Measurements from ENCODE around the gene TRA2B. TPM values are rescaled to one million over a fixed set of nuclear protein-coding genes. Genes with fewer than 3 reads are reported as not detected.

Gene TRA2B
- total and polyA plus RNA-seq, 10 donors: 101 to 235 (median 143) TPM

- Histone ChIP-seq H3K9me3 (peaks cover 0 to 7% (median 0%) of the 10 kb centered on the region in 8 donors), H3K4me3 (no peak overlapping the region), H3K27ac (no peak overlapping the region), H3K27me3 (replicated peaks in 1 of 7) (peaks cover 0 to 32% (median 0%) of the 10 kb centered on the region in 7 donors), H3K4me1 (peaks cover 0 to 7% (median 0%) of the 10 kb centered on the region in 6 donors), H3K36me3 (no peaks in the 10 kb centered on the region)
- TF ChIP-seq, protein P1, sequence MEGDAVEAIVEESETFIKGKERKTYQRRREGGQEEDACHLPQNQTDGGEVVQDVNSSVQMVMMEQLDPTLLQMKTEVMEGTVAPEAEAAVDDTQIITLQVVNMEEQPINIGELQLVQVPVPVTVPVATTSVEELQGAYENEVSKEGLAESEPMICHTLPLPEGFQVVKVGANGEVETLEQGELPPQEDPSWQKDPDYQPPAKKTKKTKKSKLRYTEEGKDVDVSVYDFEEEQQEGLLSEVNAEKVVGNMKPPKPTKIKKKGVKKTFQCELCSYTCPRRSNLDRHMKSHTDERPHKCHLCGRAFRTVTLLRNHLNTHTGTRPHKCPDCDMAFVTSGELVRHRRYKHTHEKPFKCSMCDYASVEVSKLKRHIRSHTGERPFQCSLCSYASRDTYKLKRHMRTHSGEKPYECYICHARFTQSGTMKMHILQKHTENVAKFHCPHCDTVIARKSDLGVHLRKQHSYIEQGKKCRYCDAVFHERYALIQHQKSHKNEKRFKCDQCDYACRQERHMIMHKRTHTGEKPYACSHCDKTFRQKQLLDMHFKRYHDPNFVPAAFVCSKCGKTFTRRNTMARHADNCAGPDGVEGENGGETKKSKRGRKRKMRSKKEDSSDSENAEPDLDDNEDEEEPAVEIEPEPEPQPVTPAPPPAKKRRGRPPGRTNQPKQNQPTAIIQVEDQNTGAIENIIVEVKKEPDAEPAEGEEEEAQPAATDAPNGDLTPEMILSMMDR (IDR thresholded peaks at IDR 0.05 in 8 of 11, conservative IDR thresholded peaks at IDR 0.05 in 3 of 11): no peak
- TF ChIP-seq POLR2AphosphoS5 (IDR thresholded peaks at IDR 0.05) (no peak), POLR2A (IDR thresholded peaks at IDR 0.05) (no peak)
- 72 to 91% (median 83%) methylated on average over 3 of the region's 3 CpGs for WGBS, 5 donors
- DNase-seq: no peak
- intact Hi-C loops (cut with DNase I; ENCODE audit: low total_unique reads): no loop called here
Measured at GRCh38 chr3:185956244-185956643, 18.4 kb upstream of the TRA2B start.

- no peak overlapping the region for H3K27ac ChIP-seq
- 65 to 85% (median 72%) methylated on average over 3 of the region's 3 CpGs for WGBS, 5 donors
- H3K36me3 ChIP-seq: no peaks in the 10 kb centered on the region
- no peak overlapping the region for H3K4me3 ChIP-seq
- TF ChIP-seq, protein P1 (IDR thresholded peaks at IDR 0.05 in 8 of 11, conservative IDR thresholded peaks at IDR 0.05 in 3 of 11): no peak
- TF ChIP-seq POLR2A (IDR thresholded peaks at IDR 0.05) (no peak), POLR2AphosphoS5 (IDR thresholded peaks at IDR 0.05) (no peak)
- peaks cover 0 to 32% (median 0%) of the 10 kb centered on the region in 7 donors for H3K27me3 ChIP-seq (replicated peaks in 1 of 7)
- H3K4me1 ChIP-seq: no peaks in the 10 kb centered on the region
- peaks cover 0 to 7% (median 0%) of the 10 kb centered on the region in 8 donors for H3K9me3 ChIP-seq
- DNase-seq: no peak
- intact Hi-C loops (cut with DNase I; ENCODE audit: low total_unique reads): no loop called here
Measured at GRCh38 chr3:185954366-185954723, 16.5 kb upstream of the TRA2B start.

DNA sequence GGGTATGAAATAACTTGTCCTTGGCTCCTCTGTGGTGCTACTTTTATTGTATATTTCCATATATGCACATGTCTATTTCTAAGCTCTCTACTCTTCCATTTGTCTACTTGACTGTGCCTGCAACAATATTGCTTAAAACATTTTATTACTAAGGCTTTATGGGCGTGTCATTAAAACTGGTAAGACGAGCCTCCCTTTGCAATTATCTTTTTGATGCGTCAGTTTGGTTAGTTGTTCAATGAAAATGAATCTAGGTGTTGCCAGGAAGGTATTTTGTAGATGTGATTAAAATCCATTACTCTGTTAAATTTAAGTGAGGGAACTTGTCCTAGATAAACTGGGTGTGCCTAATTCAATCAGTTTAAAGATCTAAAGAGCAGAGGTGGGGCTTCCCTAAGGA, 12.9 kb upstream of the TRA2B start:
- peaks cover 0 to 24% (median 0%) of the 10 kb centered on the region in 7 donors for H3K27me3 ChIP-seq (replicated peaks in 1 of 7)
- DNase-seq: no peak
- 85 to 94% (median 88%) methylated on average over 3 of the region's 3 CpGs for WGBS, 5 donors
- H3K27ac ChIP-seq: no peak overlapping the region
- TF ChIP-seq POLR2AphosphoS5 (IDR thresholded peaks at IDR 0.05) (no peak), POLR2A (IDR thresholded peaks at IDR 0.05) (no peak)
- TF ChIP-seq, protein P1 (IDR thresholded peaks at IDR 0.05 in 8 of 11, conservative IDR thresholded peaks at IDR 0.05 in 3 of 11): no peak
- no peaks in the 10 kb centered on the region for H3K4me1 ChIP-seq
- peaks cover 0 to 7% (median 0%) of the 10 kb centered on the region in 8 donors for H3K9me3 ChIP-seq
- intact Hi-C loops (cut with DNase I; ENCODE audit: low total_unique reads): no loop called here
- H3K4me3 ChIP-seq: no peak overlapping the region
- no peaks in the 10 kb centered on the region for H3K36me3 ChIP-seq

DNA sequence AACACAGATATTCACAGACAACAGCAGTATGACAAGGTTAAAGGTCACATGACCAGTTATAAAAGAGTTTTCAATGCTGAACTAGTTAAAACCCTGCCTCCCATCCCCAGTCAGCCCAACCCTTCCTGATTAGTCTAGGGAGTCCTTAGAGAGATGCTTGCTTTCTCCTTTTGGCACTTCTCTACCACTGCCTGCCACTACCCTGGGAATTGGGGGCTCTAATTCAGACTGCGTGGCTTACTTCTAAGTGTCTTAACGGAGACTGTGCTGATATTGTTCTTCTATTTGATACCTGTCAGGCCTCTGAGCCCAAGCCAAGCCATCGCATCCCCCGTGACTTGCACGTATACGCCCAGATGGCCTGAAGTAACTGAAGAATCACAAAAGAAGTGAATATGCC, 11.7 kb upstream of the TRA2B start:
- Histone ChIP-seq H3K4me3 (no peak overlapping the region), H3K36me3 (no peaks in the 10 kb centered on the region), H3K27me3 (replicated peaks in 1 of 7) (peaks cover 0 to 22% (median 0%) of the 10 kb centered on the region in 7 donors), H3K9me3 (peaks cover 0 to 7% (median 0%) of the 10 kb centered on the region in 8 donors), H3K4me1 (no peaks in the 10 kb centered on the region), H3K27ac (no peak overlapping the region)
- no peak for TF ChIP-seq POLR2A (IDR thresholded peaks at IDR 0.05)
- TF ChIP-seq POLR2AphosphoS5 (IDR thresholded peaks at IDR 0.05): no peak
- TF ChIP-seq, protein P1 (IDR thresholded peaks at IDR 0.05 in 8 of 11, conservative IDR thresholded peaks at IDR 0.05 in 3 of 11): no peak
- WGBS, 5 donors: 94 to 99% (median 96%) methylated on average over 6 of the region's 6 CpGs
- intact Hi-C loops (cut with DNase I; ENCODE audit: low total_unique reads): no loop called here
- no peak for DNase-seq
